NCI-H1436 (cell line): ENCODE data around the gene DBNDD2.

Experiments
- DNase-seq: peaks from one replicate; lab custom pipeline; 2025; lab: John Stamatoyannopoulos, UW

DBNDD2 gene

DNA sequence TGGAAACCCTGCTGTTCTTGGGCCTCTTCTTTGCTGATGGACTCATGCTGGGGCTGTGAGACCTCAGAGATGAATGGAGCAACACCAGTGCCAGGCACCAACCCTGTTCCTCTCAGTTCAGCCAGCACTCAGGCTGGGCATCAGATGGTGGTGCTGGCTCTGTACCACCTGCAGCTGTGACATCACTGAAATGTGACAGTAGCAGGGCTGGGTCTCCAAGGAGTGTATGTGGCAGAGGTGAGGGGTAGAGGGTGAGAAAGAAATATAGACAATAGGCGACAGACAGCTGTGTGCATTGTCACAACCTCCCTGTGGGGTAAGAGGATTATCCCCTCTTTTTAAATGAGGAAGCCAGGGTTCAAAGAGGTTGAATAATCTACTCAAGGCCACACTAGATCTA, 29.9 kb upstream of the DBNDD2 start, which contains the start of gene TP53TG5:
Gene TP53TG5, minus strand, starts transcription at position 135 of the 400 bp plus-strand sequence. Its CDS starts 89 bp downstream, at position 46.
- DNase-seq = no peak

DNA sequence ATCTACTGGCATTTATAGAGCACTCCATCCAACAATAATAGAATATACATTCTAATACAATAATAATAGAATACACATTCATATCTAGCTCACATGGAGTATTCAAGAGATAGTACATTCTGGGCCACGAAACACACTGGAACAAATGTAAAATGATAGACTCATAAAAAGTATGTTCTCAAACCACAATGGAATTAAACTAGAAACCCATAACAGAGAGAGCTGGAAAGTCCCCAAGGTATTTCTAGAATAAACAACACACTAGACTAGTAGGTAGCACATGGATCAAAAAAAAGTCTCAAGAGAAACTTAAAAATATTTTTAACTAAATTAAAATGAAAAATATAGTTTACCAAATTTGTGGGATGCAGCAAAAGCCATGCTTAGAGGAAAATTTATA, 20.8 kb upstream of the DBNDD2 start:
- DNase-seq = no peak

DNA sequence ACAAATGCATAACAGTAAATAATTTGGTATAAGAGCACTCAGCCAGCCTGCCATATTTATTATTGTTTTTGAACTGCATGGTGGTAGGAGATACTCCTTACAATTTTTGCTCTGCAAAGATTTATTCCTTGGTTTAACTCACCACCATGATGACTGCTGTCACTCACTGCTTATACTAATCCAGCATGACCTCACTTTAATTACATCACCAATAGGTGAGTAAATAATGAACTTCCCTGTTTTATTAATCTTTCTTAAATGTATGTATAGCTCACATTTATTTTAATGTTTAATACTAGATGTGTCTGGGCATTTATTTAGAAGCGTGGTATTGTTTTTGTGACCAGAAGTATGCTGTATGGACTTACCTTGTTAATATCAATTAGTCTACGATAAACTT, 17.2 kb upstream of the DBNDD2 start:
- DNase-seq = no peak

DNA sequence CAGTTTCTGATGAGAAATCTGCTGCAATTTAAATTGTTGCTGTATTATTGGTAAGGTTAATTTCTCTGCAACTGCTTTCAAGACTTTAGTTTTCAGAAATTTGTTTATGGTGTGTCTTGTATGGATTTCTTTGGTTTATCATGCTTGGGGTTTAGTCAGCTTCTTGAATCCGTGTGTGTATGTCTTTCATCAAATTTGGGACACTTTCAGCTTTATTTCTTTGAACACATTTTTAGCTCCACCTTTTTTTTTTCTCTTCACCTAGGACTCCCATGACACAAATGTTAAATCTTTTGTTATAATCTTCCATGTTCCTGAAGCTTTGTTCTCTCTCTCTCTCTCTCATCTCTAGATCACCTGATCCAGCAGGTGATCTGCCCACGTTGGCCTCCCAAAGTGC, 16.5 kb upstream of the DBNDD2 start:
- no peak for DNase-seq

DNA sequence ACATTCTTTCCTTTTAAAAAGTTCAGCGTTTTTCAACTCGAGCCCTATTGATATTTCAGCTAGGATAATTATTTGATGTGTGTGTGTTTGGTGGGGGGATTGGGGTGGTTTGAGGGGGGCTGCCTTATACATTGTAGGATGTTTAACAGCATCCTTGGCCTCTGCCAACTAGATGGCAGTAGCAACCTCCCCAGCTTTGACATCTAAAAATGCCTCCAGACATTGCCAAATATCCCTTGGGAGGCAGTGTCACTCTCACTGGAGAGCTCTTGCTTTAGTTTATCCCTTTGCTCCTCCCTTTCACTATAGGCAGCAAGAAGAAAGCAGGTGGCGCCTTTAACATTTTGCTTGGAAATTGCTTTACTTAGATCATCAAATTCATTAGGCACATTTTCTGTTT, 15.4 kb upstream of the DBNDD2 start:
- DNase-seq = peak; percentile 6

DNA sequence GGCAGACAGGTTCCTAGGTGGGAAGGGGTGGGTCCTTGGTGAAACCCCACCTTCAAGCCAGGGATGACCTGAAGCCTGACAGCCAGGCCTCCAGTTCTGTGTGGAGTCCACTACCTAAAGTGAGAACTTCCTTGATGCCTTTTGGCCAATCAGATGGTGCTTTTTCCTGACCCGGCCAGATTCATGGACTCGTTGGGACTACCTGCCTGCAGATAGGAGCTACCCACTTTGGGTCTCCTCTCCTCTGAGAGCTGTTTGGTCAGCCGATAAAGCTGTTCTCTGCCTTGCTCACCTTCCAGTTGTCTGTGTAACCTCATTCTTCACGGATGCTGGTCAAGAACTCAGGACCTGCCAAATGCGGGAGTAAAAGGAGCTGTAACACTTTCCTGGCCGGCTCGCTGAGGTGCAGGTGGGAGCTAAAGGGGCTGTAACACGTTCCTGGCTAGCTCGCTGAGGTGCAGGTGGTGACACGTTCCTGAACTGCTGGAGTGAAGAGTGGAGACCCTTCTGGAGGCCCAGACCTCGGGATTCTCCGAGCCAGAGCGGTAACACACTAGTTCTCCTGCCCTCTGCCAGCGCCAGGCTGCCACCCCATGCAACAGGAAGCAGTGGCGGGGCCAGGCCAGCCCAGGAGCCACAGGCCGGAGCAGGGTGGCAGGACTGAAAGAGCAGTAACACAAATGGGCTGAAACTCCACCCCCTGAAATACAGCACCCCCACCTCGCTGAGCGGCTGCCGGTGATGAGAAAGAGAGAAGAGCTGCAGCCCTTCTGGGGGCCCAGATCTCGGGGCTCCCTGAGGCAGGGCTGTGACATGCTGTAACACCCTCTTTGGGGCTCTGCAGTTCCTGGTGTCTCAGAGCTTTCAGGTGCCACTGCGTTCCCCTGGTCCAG, 13.6 kb upstream of the DBNDD2 start:
- DNase-seq = no peak

DNA sequence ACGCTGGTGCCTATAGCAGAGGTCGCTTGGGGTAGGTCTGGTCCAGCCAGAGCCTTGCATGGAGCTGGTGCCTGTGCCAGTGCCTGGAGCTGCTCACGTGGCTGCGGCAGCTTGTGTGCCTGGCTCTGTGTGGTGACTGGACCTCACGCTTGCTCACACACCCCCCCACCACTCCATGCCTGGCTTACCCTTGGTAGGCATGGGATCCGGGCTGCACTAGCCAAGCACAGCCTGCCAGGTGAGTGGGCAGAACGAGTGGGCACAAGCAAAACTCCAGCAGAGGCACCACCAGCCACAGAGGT, 13.0 kb upstream of the DBNDD2 start:
- DNase-seq = no peak

DNA sequence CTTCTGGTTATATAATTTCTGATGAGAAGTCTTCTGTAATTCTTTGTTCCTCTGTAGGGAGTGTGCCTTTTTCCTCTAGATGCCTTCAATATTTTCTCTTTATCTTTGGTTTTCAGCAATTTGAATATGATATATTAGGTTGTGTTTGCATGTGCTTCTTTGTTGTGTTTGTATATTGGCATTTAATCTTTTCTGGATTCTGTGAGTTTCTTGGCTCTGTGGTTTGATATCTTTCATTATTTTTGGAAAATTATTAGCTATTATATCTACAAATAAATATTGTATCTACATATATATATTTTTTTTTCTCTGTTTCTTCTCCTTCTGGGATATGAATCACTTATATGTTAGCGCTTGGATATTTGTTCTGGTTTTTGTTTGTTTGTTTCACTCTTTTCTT, 9.1 kb upstream of the DBNDD2 start:
- DNase-seq = no peak

DNA sequence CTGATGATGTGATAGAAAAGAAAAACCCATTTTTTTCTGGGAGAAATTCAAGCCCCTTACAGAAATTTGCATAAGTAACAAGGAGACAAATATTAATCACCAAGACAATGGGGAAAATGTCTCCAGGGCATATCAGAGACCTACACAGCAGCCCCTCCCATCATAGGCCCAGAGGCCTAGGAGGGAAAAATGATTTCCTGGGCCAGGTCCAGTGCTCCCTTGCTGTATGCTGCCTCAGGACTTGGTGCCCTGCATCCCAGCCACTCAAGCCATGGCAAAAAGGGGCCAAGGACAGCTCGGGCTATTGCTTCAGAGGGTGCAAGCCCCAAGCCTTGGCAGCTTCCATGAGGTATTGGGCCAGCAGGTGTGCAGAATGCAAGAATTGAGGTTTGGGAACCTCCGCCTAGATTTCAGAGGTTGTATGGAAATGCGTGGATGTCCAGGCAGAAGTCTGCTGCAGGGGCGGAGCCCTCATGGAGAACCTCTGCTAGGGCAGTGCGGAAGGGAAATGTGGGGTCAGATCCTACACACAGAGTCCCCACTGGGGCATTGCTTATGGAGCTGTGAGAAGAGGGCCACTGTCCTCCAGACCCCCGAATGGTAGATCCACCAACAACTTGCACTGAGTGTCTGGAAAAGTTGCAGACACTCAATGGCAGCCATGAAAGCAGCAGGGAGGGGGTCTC, 7.6 kb upstream of the DBNDD2 start:
- DNase-seq = no peak

DNA sequence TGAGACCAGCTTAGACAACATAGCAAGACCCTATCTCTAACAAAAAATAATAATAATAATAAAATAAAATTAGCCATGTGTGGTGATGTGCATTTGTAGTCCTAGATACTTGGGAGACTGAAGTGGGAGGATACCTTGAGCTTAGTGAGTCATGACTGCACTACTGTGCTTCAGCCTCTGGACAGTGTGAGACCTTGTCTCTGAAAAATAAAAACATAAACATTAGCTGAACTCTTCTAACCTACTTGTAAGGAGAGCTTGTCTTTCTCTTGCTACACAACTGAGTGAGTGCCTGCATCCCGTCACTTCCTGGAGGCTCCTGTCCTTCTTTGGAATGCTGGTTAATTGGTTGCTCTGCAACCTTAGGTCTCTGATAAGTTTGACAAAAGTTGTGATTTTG, 5.1 kb upstream of the DBNDD2 start:
- no peak for DNase-seq

DNA sequence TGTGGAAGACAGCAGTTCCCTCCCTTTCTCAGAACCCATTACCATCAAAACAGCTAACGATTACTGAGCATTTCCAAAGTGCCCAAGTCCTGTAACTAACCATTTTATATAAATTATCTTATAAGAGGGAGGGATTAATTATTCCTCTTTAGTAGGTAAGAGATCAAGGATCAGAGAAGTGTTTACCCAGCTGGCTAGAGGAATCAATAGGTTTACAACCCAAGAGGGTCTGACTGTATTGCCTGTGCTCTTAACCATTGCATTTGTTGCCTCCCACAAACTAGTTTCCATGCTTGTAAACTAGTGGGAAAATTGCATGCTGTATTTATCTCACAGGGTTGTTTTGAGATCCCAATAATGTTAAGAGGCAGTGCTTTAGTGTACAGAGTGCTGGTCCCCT, 3.7 kb upstream of the DBNDD2 start:
- DNase-seq = peak; percentile 37

DNA sequence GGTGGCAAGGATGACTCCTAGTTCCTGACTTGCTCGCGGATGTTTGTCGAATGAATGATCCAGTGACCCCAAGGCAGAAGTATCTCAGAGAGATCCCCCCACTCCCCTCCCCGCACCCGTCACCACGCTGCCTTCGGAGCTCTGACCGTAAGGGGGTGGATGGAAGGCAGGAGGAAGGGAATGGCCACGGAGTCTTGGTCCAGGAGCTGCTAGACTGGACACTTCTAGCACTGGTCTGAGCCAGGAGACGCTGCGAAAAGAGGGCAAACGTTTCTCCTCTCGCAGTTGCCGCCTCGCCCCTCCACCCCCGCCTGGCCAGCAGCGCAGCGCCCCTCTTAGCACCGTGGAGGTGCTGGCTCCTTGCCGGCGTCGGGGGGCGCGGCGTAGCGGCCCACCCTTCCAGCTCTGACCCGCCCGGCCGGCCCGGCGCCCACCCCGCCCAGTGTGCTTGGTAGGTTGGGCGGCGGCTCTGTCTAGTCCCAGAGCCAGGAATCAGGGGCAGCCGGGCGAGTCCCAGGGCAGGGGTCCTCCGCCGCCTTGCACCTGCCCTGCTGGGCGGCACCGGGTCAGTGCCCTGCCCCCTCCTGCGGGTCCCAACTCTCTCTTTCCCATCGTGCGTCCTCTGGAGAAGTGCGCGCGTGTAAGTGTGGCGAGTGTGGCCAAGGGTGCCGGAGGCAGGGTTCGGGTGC, 2.4 kb upstream of the DBNDD2 start:
- no peak for DNase-seq

DNA sequence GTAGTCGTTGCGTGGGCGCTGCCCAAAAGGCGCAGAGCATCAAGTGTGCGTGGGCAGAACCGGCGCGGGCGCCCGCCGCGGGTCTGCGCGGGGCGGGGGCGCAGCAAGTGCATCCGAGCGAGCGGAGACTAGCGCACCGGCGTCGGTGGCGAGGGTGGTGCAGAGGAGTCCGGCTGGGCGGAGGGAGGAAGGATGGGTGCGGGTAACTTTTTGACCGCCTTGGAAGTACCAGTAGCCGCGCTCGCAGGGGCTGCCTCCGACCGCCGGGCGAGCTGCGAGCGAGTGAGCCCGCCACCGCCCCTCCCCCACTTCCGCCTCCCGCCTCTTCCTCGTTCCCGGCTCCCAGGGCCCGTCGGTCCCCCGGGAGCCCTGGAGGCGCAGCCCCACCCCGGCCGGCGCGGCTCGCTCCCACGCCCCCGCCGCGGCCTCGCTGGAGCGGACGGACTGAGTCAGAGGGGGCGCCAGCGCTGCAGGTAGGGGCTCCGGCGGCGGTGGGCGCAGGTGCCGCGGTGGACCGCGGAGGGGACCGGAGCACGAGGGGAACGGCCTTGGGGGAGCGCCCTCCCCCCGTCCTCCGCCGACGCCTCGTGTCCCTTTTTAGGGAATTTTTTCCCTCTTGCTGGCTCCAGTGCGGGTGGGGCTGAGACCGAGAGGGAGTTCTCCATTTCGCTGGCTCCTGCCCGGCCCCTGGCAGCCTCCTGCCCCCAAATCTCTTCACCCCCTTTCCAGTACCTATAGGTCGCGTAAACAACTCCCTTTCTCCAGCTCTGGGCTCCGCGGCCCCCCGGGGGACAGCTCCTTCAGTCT, 1.6 kb upstream of the DBNDD2 start:
- DNase-seq = peak; percentile 44

DNA sequence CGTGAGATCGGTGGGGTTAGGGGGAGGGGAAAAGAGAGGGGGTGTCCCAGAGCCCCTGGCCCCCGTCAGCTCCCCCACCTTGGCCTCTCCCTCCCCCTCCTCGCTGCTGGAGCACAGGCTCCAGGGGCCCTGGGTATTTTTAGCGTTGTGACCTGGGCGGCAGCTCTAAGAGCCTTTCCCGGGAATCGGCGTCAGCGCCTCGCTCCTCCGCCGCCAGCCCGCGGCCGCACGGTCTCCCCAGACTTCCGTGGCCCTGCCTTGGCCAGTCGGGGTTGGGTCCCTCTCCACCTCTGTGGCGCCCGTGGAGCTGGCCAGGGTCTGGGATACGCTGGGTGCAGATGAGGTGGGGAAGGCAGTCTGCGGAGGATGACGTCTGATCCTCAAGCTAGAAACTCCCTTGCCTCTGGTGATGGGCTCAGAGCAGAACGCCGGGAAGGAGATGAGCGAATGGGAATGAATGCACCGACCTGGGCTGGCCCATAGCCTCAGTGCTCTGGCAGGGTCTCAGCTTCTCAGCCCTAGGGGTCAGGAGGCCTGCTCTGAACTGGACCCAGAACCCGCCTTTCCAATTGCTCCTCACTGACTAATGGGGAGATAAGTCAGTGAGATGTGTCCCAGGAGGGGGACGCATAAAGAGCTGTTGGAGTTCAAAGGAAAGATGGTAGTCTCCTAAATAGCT, 883 bp upstream of the DBNDD2 start:
- no peak for DNase-seq

DNA sequence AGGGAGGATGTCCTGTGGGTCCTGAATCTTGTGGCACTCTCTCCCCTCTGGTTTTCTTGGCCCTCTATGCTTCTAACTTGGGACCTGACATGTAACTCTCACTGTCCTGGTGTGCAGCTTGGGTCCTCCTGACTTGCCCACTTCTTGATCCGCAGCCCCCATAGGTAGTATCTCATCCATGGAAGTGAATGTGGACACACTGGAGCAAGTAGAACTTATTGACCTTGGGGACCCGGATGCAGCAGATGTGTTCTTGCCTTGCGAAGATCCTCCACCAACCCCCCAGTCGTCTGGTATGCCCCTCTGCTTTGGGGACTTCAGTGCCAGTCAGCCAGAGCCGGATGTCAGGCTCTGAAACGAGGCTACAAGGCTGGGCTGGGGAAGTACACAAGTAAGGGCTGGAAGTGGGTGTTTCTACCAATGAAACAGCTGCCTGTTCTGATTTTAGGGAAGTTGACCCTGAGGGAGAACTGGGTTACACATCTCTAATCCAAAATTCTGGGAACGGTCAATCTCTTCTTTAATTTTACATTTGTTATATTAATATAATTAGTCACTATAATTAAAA, 641 bp downstream of the DBNDD2 start:
- DNase-seq = no peak

DNA sequence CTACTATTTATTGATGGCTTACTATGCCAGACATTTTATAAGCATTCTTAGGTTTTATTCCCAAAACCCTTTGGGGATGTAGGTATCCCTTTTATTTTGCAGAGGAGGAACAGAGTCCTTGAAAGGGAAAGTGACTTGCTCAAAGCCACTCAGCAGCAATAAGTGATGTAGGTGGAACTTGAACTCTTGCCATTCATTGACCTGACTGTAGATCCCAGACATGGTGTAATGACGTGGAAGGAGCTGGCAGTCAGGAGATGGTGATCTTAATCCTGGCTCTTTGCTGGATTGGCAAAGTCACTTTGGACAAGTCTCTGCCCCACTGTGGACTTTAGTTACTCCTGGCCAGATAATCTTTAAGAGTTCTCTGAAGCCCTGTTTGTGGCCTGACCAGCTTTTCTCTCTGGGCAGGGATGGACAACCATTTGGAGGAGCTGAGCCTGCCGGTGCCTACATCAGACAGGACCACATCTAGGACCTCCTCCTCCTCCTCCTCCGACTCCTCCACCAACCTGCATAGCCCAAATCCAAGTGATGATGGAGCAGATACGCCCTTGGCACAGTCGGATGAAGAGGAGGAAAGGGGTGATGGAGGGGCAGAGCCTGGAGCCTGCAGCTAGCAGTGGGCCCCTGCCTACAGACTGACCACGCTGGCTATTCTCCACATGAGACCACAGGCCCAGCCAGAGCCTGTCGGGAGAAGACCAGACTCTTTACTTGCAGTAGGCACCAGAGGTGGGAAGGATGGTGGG, 1.6 kb downstream of the DBNDD2 start:
- DNase-seq = no peak

DNA sequence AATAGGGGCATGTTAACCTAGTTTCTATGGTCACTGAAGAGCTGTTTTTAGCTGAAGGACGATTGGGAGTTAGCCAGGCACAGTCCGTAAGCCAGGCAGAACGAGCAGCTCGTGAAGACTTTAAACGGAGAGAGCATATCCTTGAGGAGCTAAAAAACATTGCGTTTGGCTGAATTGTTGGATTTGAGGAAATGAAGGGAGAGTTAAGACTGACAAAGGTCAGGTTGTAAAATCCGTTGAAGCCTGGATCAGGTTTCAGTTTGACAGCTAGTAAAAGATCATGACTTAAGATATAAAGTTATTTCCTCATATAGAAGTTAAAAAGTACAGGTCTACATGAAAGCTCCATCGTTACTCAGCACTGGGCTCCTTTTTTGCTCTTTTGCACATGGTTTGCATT, 2.8 kb downstream of the DBNDD2 start:
- no peak for DNase-seq

DNA sequence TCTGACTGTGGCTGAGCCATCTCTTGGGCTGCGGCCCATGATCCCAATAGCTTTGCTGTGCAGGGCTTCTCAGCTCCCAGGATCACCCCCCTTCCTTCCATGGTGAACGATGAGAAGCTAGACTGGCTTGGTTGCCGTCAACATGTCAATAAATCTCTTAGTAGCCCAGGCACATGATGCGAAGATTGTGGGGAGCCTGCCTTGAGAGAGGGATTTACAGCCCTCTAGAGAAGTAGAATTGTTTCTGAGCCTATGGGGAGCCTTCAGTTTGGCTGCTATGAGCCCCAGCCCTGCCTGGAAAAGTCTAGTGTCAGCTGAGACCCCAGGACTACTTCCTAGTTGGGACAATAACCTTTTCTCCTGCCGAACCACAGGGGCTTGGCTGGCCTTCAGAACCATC, 4.6 kb downstream of the DBNDD2 start:
- no peak for DNase-seq

DNA sequence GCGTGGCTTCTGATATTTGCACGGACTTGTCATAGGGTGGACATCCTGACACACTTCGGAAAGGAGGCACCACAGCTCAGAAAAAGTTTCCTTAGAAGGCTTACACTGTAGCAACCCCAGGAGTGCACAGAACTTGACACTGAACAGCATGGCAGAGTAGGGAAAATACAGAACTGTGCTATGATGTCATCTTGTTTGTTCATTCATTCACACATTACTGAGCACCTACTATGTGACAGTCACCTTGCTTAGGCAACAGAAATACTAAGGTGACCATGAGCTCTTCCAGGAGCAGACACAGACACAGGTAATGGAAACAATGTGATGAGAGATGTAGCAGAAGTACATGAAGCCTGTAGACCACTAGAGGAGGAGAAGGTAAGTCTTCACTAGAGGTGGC, 5.4 kb downstream of the DBNDD2 start:
- no peak for DNase-seq

DNA sequence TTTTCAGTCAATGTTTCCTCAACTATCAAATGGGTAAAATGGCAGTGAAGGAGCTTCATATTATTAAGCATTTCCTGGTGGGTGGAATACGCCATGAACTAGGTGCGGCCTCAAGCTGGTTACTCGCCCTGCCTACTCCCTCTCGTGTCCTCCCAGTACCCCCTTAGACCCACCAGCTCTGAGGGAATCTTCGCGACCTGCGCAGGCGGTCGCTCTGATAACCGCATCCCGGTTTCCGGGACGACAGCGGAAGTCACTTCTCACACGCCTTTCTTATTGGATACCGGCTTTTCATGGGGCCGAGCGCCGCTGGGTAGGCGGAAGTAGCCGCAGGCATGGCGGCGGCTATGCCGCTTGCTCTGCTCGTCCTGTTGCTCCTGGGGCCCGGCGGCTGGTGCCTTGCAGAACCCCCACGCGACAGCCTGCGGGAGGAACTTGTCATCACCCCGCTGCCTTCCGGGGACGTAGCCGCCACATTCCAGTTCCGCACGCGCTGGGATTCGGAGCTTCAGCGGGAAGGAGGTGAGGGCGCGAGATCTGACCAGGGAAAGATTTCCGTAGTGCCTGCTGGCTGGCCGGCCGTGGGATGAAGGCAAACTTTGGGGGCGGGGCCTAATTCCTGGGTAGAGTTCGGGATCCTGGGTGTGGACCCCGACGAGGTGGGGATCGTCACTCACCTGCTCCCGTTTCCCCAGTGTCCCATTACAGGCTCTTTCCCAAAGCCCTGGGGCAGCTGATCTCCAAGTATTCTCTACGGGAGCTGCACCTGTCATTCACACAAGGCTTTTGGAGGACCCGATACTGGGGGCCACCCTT, 7.9 kb downstream of the DBNDD2 start, which contains the start of gene PIGT:
Gene PIGT, plus strand, starts transcription at position 320 of the 816 bp plus-strand sequence. Its CDS starts 16 bp downstream, at position 336.
- DNase-seq = peak; percentile 78
